HepG2 (cell line): ENCODE results near the gene FUT6. TPM values are rescaled to one million over a fixed set of nuclear protein-coding genes. Genes with fewer than 3 reads are reported as not detected.

Source experiments
- DPF2 ChIP-seq: sonication (generic); formaldehyde crosslinking; IDR thresholded peaks from 2 replicates; pipeline ENCODE4 v1.4.0; 2020; ENCODE audit warnings: mild to moderate bottlenecking, low read depth, missing genetic modification reagents, borderline replicate concordance
- HNF4A ChIP-seq: sonication (generic); formaldehyde crosslinking; IDR thresholded peaks from 2 replicates; pipeline ENCODE4 v1.4.0; 2020; ENCODE audit warnings: missing genetic modification reagents
- HOXD1 ChIP-seq: sonication (generic); formaldehyde crosslinking; IDR thresholded peaks from 2 replicates; pipeline ENCODE4 v1.5.0; 2020; ENCODE audit warnings: missing genetic modification reagents
- MAZ ChIP-seq, 2 experiments: sonication (generic) in 1 of 2; formaldehyde crosslinking in 1 of 2; IDR thresholded peaks; 2 replicates each; pipeline versions ENCODE4 v1.5.0 to v1.6.1; 2012 to 2020; ENCODE audit warnings: low read depth in 2 of 2, mild to moderate bottlenecking in 2 of 2, borderline replicate concordance in 1 of 2, improper control_type of control experiment in 1 of 2, low read length in 1 of 2, missing genetic modification reagents in 1 of 2, moderate library complexity in 1 of 2
- TBX3 ChIP-seq: fragments of 450-650 bp; IDR thresholded peaks from 2 replicates; pipeline ENCODE4 v1.6.1; 2017; ENCODE audit warnings: antibody characterized with exemption, mild to moderate bottlenecking, inconsistent platforms, borderline replicate concordance
- ZHX2 ChIP-seq, 2 experiments: sonication (generic) in 1 of 2; formaldehyde crosslinking in 1 of 2; IDR thresholded peaks; 2 replicates each; pipeline versions ENCODE4 v1.6.1 to v1.9.0; 2014 to 2022; ENCODE audit warnings: antibody characterized with exemption in 1 of 2, borderline replicate concordance in 1 of 2, inconsistent platforms in 1 of 2, low read depth in 1 of 2, missing genetic modification reagents in 1 of 2
- ZNF263 ChIP-seq: sonication (generic); formaldehyde crosslinking; IDR thresholded peaks from 2 replicates; pipeline ENCODE4 v1.4.0; 2020; ENCODE audit warnings: missing genetic modification reagents
- ZNF280D ChIP-seq: sonication (generic); formaldehyde crosslinking; IDR thresholded peaks from 2 replicates; pipeline ENCODE4 v1.5.1; 2020; ENCODE audit warnings: mild to moderate bottlenecking, missing genetic modification reagents
- ZNF281 ChIP-seq: sonication (generic); formaldehyde crosslinking; IDR thresholded peaks from 2 replicates; pipeline ENCODE4 v1.4.0; 2020; ENCODE audit warnings: missing genetic modification reagents, borderline replicate concordance
- ZNF572 ChIP-seq: sonication (generic); formaldehyde crosslinking; IDR thresholded peaks from 2 replicates; pipeline ENCODE4 v1.5.1; 2020; ENCODE audit warnings: mild to moderate bottlenecking, missing genetic modification reagents
- ZNF639 ChIP-seq: conservative IDR thresholded peaks from 2 replicates; pipeline ENCODE4 v1.6.1; 2018; ENCODE audit warnings: missing genetic modification reagents
- ZSCAN30 ChIP-seq: sonication (generic); formaldehyde crosslinking; IDR thresholded peaks from 2 replicates; pipeline ENCODE4 v1.5.0; 2020; ENCODE audit warnings: mild to moderate bottlenecking, missing genetic modification reagents
- ZSCAN9 ChIP-seq: IDR thresholded peaks from 2 replicates; pipeline ENCODE4 v1.6.1; 2016; ENCODE audit warnings: borderline replicate concordance
- polyA plus RNA-seq, 8 experiments: library from polyadenylated mRNA; depleted of rRNA in 3 of 8; stranded (reverse) in 7 of 8; unstranded in 1 of 8; fragments of >200 nt; fragmentation: Illumina TruSeq in 4 of 8; extraction: Trizol in 4 of 8; gene quantifications; 2 replicates each; pipeline versions ENCODE4 v1.2.1 to v1.2.3, GENCODE V29; 2011 to 2016; ENCODE audit warnings: low read depth in 4 of 8, missing spikeins in 1 of 8, mixed read lengths in 1 of 8; ENCODE audit not compliant: insufficient read depth in 1 of 8
- total RNA-seq, 5 experiments: library from RNA; depleted of rRNA; stranded (reverse); fragments of >200 nt; fragmentation: Illumina TruSeq; extraction: Trizol; gene quantifications; 2 replicates each; pipeline ENCODE4 v1.2.3, GENCODE V29; 2016; ENCODE audit warnings: low read depth in 1 of 5

The FUT6 gene
- total and polyA plus RNA-seq, 2 of the 13 experiments (the other 11 are each of a cell fraction or from before 2014, with no cell fraction given): 8.2 to 27.7 TPM

- TF ChIP-seq ZNF280D (CRISPR knock-in tag) (peak; percentile 75; the same call in 1 of the 2 replicates), ZNF572 (CRISPR knock-in tag) (no peak), HOXD1 (CRISPR knock-in tag) (0 out of 2 replicates have a peak, but pooled peaks have one; percentile 18), ZNF639 (CRISPR knock-in tag) (peak; percentile 67; the same call in 1 of the 2 replicates), MAZ (IDR thresholded peaks at IDR 0.05; ENCODE audit: borderline replicate concordance, low read depth, low read length) (peak; percentile 46; the same call in 1 of the 2 replicates), MAZ (CRISPR knock-in tag; IDR thresholded peaks at IDR 0.05; ENCODE audit: low read depth) (peak; percentile 93), ZNF281 (CRISPR knock-in tag) (peak; percentile 84; the same call in 1 of the 2 replicates), ZSCAN9 (CRISPR knock-in tag) (peak; percentile 36; the same call in 1 of the 2 replicates), HNF4A (CRISPR knock-in tag) (no peak), ZSCAN30 (CRISPR knock-in tag) (no peak), DPF2 (CRISPR knock-in tag) (peak; percentile 58; the same call in 1 of the 2 replicates), TBX3 (peak; percentile 29; the same call in 1 of the 2 replicates), ZNF263 (CRISPR knock-in tag) (peak; percentile 8; the same call in 1 of the 2 replicates), ZHX2 (IDR thresholded peaks at IDR 0.05; ENCODE audit: low read depth) (peak; percentile 48; the same call in 1 of the 2 replicates), ZHX2 (CRISPR knock-in tag; IDR thresholded peaks at IDR 0.05; ENCODE audit: borderline replicate concordance) (no peak)
These were observed 11.4 kb downstream of the FUT6 start (continued) for GRCh38 chr19:5827891-5828660.
